ENCODE results near the gene SPOCK3.
"Not testable (repeated sequence)": the region's sequence is repeated elsewhere in the genome, so short reads cannot be mapped to it uniquely, and the experiment has no call there.

SPOCK3 gene

GRCh38 chr4:167234316-167234881 lies at the start of gene SPOCK3:
Gene SPOCK3, minus strand, starts transcription at chr4:167234494.
- no peaks in the 10 kb centered on the region for H3K36me3 ChIP-seq (ENCODE audit: insufficient read depth, low read length)
- H3K27ac ChIP-seq = no peak within 1 kb of the TSS
- DNase-seq (ENCODE audit: low read depth, low spot score) = no peak
- H3K9ac ChIP-seq (ENCODE audit: insufficient read length) = no peak within 1 kb of the TSS
- no peak for TF ChIP-seq FOXP2 (optimal IDR thresholded peaks at IDR 0.05; ENCODE audit: control extremely low read depth, extremely low read length, insufficient read depth)
- no peak for TF ChIP-seq EZH2 (IDR thresholded peaks at IDR 0.05)
- no peak for TF ChIP-seq POLR2AphosphoS5 (IDR thresholded peaks at IDR 0.05; ENCODE audit: borderline replicate concordance, low read depth, low read length)
- no peaks in the 10 kb centered on the region for H3K9me3 ChIP-seq (ENCODE audit: low read depth, low read length)
- peak within 1 kb of the TSS; percentile 73 for H3K4me3 ChIP-seq

- TF ChIP-seq EZH2 (IDR thresholded peaks at IDR 0.05) = no peak
- TF ChIP-seq FOXP2 (optimal IDR thresholded peaks at IDR 0.05; ENCODE audit: control extremely low read depth, extremely low read length, insufficient read depth) = no peak
- TF ChIP-seq POLR2AphosphoS5 (IDR thresholded peaks at IDR 0.05; ENCODE audit: borderline replicate concordance, low read depth, low read length) = no peak
- H3K9ac ChIP-seq (ENCODE audit: insufficient read length) = no peak overlapping the region
- no peaks in the 10 kb centered on the region for H3K9me3 ChIP-seq (ENCODE audit: low read depth, low read length)
- H3K27ac ChIP-seq = no peak overlapping the region
- H3K36me3 ChIP-seq (ENCODE audit: insufficient read depth, low read length) = no peaks in the 10 kb centered on the region
- H3K4me3 ChIP-seq = no peak overlapping the region
- DNase-seq (ENCODE audit: low read depth, low spot score) = no peak
These were observed 48.0 kb upstream of the SPOCK3 start for GRCh38 chr4:167282171-167282864.

GRCh38 chr4:167281545-167281944 lies 47.3 kb upstream of the SPOCK3 start:
- not testable (repeated sequence) for H3K9me3 ChIP-seq (ENCODE audit: low read depth, low read length); H3K4me3 ChIP-seq; H3K27ac ChIP-seq; DNase-seq (ENCODE audit: low read depth, low spot score); H3K36me3 ChIP-seq (ENCODE audit: insufficient read depth, low read length); H3K9ac ChIP-seq (ENCODE audit: insufficient read length)

GRCh38 chr4:167274351-167274750 lies 40.1 kb upstream of the SPOCK3 start:
- DNase-seq (ENCODE audit: low read depth, low spot score) = no peak
- H3K36me3 ChIP-seq (ENCODE audit: insufficient read depth, low read length) = no peaks in the 10 kb centered on the region
- TF ChIP-seq FOXP2 (optimal IDR thresholded peaks at IDR 0.05; ENCODE audit: control extremely low read depth, extremely low read length, insufficient read depth) = no peak
- TF ChIP-seq EZH2 (IDR thresholded peaks at IDR 0.05) = no peak
- no peak for TF ChIP-seq POLR2AphosphoS5 (IDR thresholded peaks at IDR 0.05; ENCODE audit: borderline replicate concordance, low read depth, low read length)
- no peak overlapping the region for H3K4me3 ChIP-seq
- H3K9ac ChIP-seq (ENCODE audit: insufficient read length) = no peak overlapping the region
- H3K9me3 ChIP-seq (ENCODE audit: low read depth, low read length) = no peaks in the 10 kb centered on the region
- H3K27ac ChIP-seq = no peak overlapping the region

DNA sequence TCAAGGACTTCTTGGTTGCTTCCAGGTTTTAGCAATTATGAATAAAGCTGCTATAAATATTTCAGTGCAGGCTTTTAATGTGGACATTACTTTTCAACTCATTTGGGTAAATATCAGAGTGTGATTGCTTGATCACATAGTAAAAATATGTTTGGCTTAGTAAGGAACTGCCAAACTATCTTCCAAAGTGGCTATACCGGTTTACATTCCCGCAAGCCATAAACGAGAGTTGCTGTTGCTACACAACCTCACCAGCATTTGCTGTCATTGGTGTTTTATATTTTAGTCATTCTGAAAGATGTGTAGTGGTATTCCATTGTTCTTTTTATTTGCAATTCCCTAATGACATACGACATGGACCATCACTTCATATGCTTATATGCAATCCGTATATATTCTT lies 30.9 kb upstream of the SPOCK3 start:
- Histone ChIP-seq H3K4me3 (no peak overlapping the region), H3K9ac (ENCODE audit: insufficient read length) (no peak overlapping the region), H3K27ac (no peak overlapping the region), H3K36me3 (ENCODE audit: insufficient read depth, low read length) (no peaks in the 10 kb centered on the region), H3K9me3 (ENCODE audit: low read depth, low read length) (no peaks in the 10 kb centered on the region)
- no peak for DNase-seq (ENCODE audit: low read depth, low spot score)
- no peak for TF ChIP-seq EZH2 (IDR thresholded peaks at IDR 0.05)
- TF ChIP-seq FOXP2 (optimal IDR thresholded peaks at IDR 0.05; ENCODE audit: control extremely low read depth, extremely low read length, insufficient read depth) = no peak
- no peak for TF ChIP-seq POLR2AphosphoS5 (IDR thresholded peaks at IDR 0.05; ENCODE audit: borderline replicate concordance, low read depth, low read length)

DNA sequence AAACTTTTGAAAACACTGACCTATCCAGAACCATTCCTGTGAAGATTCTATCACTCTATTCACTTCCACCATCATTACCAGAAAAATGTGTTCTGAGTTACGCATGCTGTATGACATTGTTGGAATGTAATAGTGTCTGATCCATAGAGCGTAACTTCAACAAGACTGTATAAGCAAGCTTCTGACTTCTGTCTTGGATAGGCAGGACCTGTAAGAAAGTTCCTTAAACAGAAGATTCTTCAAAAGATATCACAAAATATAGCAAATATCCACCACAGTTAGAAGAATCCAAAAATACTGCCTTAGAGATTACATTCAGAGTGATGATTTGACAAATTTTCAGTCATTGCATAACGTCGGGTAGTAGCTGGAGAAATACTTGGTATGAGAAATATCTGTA lies 14.0 kb upstream of the SPOCK3 start:
- Histone ChIP-seq H3K9me3 (ENCODE audit: low read depth, low read length) (no peaks in the 10 kb centered on the region), H3K27ac (no peak overlapping the region), H3K36me3 (ENCODE audit: insufficient read depth, low read length) (no peaks in the 10 kb centered on the region), H3K9ac (ENCODE audit: insufficient read length) (no peak overlapping the region), H3K4me3 (no peak overlapping the region)
- no peak for DNase-seq (ENCODE audit: low read depth, low spot score)
- TF ChIP-seq POLR2AphosphoS5 (IDR thresholded peaks at IDR 0.05; ENCODE audit: borderline replicate concordance, low read depth, low read length) = no peak
- no peak for TF ChIP-seq FOXP2 (optimal IDR thresholded peaks at IDR 0.05; ENCODE audit: control extremely low read depth, extremely low read length, insufficient read depth)

- DNase-seq (ENCODE audit: low read depth, low spot score) = no peak
- Histone ChIP-seq H3K9me3 (ENCODE audit: low read depth, low read length) (no peaks in the 10 kb centered on the region), H3K9ac (ENCODE audit: insufficient read length) (no peak overlapping the region), H3K4me3 (no peak overlapping the region), H3K27ac (no peak overlapping the region), H3K36me3 (ENCODE audit: insufficient read depth, low read length) (no peaks in the 10 kb centered on the region)
- TF ChIP-seq FOXP2 (optimal IDR thresholded peaks at IDR 0.05; ENCODE audit: control extremely low read depth, extremely low read length, insufficient read depth) (no peak), POLR2AphosphoS5 (IDR thresholded peaks at IDR 0.05; ENCODE audit: borderline replicate concordance, low read depth, low read length) (no peak), EZH2 (IDR thresholded peaks at IDR 0.05) (no peak)
These were observed 5.3 kb upstream of the SPOCK3 start for GRCh38 chr4:167239627-167240026.

DNA sequence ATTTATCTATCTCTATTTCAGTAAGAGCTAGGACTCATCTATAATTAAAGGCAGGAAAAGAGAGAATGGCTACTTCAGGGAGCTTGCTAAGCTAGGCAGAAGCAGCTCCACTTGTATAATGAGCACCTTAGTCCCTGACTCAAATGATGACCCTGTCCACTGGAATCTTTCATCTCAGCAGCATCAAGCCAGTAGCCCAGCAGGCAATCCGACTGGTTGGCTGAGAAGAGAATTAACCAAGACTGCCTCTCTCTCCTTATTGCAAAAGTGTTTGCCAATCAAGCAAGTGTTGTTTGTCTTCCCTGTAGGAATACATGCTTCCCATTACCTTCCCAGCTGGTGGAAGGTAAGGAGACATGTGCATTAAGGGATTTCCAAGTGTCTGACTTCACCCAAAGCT lies 3.9 kb upstream of the SPOCK3 start:
- H3K9me3 ChIP-seq (ENCODE audit: low read depth, low read length) = no peaks in the 10 kb centered on the region
- no peak overlapping the region for H3K9ac ChIP-seq (ENCODE audit: insufficient read length)
- DNase-seq (ENCODE audit: low read depth, low spot score) = no peak
- no peaks in the 10 kb centered on the region for H3K36me3 ChIP-seq (ENCODE audit: insufficient read depth, low read length)
- TF ChIP-seq FOXP2 (optimal IDR thresholded peaks at IDR 0.05; ENCODE audit: control extremely low read depth, extremely low read length, insufficient read depth) (no peak), POLR2AphosphoS5 (IDR thresholded peaks at IDR 0.05; ENCODE audit: borderline replicate concordance, low read depth, low read length) (no peak)
- H3K27ac ChIP-seq = no peak overlapping the region
- H3K4me3 ChIP-seq = no peak overlapping the region
